NCI-H1930 (cell line): ENCODE results near the gene PCDHGA1.

ENCODE experiments used
- DNase-seq, 2 experiments: peaks; one replicate each; lab custom pipeline; 2025; lab: John Stamatoyannopoulos, UW

The PCDHGA1 gene

GRCh38 chr5:141490771-141491170 is 160.5 kb downstream of the PCDHGA1 start:
- no peak for DNase-seq

GRCh38 chr5:141491323-141492167 is 161.2 kb downstream of the PCDHGA1 start:
- no peak for DNase-seq

- DNase-seq: no peak
Measured at GRCh38 chr5:141492168-141492885, 162.0 kb downstream of the PCDHGA1 start.

GRCh38 chr5:141493500-141494422 is 163.4 kb downstream of the PCDHGA1 start:
- no peak for DNase-seq

- DNase-seq: no peak
Measured at GRCh38 chr5:141494761-141495452, 164.6 kb downstream of the PCDHGA1 start.

- no peak for DNase-seq
Measured at GRCh38 chr5:141495453-141495811, 165.1 kb downstream of the PCDHGA1 start.

- no peak for DNase-seq
Measured at GRCh38 chr5:141496038-141496437, 165.7 kb downstream of the PCDHGA1 start.

- no peak for DNase-seq
Measured at GRCh38 chr5:141501761-141502160, 171.4 kb downstream of the PCDHGA1 start.

GRCh38 chr5:141503681-141504080 is 173.4 kb downstream of the PCDHGA1 start:
- DNase-seq: no peak

GRCh38 chr5:141504216-141504615 is 173.9 kb downstream of the PCDHGA1 start:
- no peak for DNase-seq

GRCh38 chr5:141506381-141507155 is 176.3 kb downstream of the PCDHGA1 start:
- DNase-seq: no peak

- no peak for DNase-seq
Measured at GRCh38 chr5:141507387-141508091, 177.2 kb downstream of the PCDHGA1 start.

- no peak for DNase-seq
Measured at GRCh38 chr5:141508440-141508797, 178.1 kb downstream of the PCDHGA1 start.

GRCh38 chr5:141508798-141509611 is 178.7 kb downstream of the PCDHGA1 start:
- no peak for DNase-seq

- DNase-seq: no peak
Measured at GRCh38 chr5:141510160-141510559, 179.8 kb downstream of the PCDHGA1 start.

GRCh38 chr5:141510850-141511601 is 180.7 kb downstream of the PCDHGA1 start:
- no peak for DNase-seq

- DNase-seq: no peak
Measured at GRCh38 chr5:141511771-141512325, 181.5 kb downstream of the PCDHGA1 start.

GRCh38 chr5:141512390-141512910 is 182.1 kb downstream of the PCDHGA1 start:
- DNase-seq: peak in 1 of 2 experiments; percentile 23
